Transverse colon (tissue), 4 donors: Measurements from ENCODE around the gene ANKRD23. TPM values are rescaled to one million over a fixed set of nuclear protein-coding genes. Genes with fewer than 3 reads are reported as not detected.

Experiments used
- DNase-seq: peaks from one replicate; pipeline ENCODE4 v3.0.0-alpha.2; 2019
- H3K27ac ChIP-seq, 4 donors: fragments of 200-600 bp; sonication (generic); 2 replicates each; pipeline ENCODE4 v1.5.1; 2016 to 2018; ENCODE audit warnings: inconsistent platforms in 4 of 4
- H3K27me3 ChIP-seq: fragments of 200-600 bp; sonication (generic); 2 replicates; pipeline ENCODE4 v1.5.1; 2017; ENCODE audit warnings: inconsistent platforms
- H3K36me3 ChIP-seq, 4 donors: fragments of 200-600 bp; sonication (generic); 2 replicates each; pipeline ENCODE4 v1.5.1; 2017 to 2019; ENCODE audit warnings: inconsistent platforms in 4 of 4
- H3K4me1 ChIP-seq, 4 donors: fragments of 200-600 bp; sonication (generic); 2 replicates each; pipeline ENCODE4 v1.5.1; 2017 to 2020; ENCODE audit warnings: inconsistent platforms in 4 of 4
- H3K4me3 ChIP-seq, 4 donors: fragments of 200-600 bp; sonication (generic); 1 replicate in 1 of 4; 2 replicates in 3 of 4; pipeline versions ENCODE4 v1.5.1 to v1.6.1; 2017 to 2019; ENCODE audit warnings: inconsistent platforms in 4 of 4
- H3K9me3 ChIP-seq, 2 donors: fragments of 200-600 bp; sonication (generic); 2 replicates each; pipeline ENCODE4 v1.5.1; 2017 to 2019; ENCODE audit warnings: inconsistent platforms in 2 of 2
- EP300 ChIP-seq: sonication (generic); formaldehyde crosslinking; IDR thresholded peaks from one replicate; pipeline ENCODE4 v1.6.1; 2017; ENCODE audit warnings: antibody characterized with exemption, low read depth
- POLR2A ChIP-seq: fragments of 450-650 bp; IDR thresholded peaks from one replicate; pipeline ENCODE4 v1.6.1; 2016; ENCODE audit warnings: antibody characterized with exemption, mild to moderate bottlenecking, moderate library complexity
- POLR2AphosphoS5 ChIP-seq, 3 donors: sonication (generic); formaldehyde crosslinking; IDR thresholded peaks; one replicate each; pipeline ENCODE4 v1.6.1; 2016; ENCODE audit warnings: antibody characterized with exemption in 3 of 3
- WGBS, 2 donors: methylation state at CpG; one replicate each; pipeline ENCODE4 v1.1.5; 2018; ENCODE audit warnings: low coverage in 1 of 2; 5-methylcytosine and 5-hydroxymethylcytosine counted together
- in situ Hi-C, 4 donors: fragments of 200-750 bp; cut with MboI; loops; one replicate each; pipeline versions ENCODE4 v1.15.0 to v1.15.1; 2017; ENCODE audit warnings: low sequenced_read_pairs in 3 of 4, low pct_ligation_motif_present in 1 of 4, low pct_unique_long_range_greater_than_20kb in 1 of 4
- intact Hi-C: fragments of 100-400 bp; cut with DNase I; formaldehyde crosslinking; loops from one replicate; pipeline ENCODE4 v1.15.1; 2023; ENCODE audit warnings: low total_unique reads
- total RNA-seq, 4 donors: library from RNA; depleted of rRNA; stranded (reverse); fragments of >200 nt; gene quantifications; one replicate each; pipeline ENCODE4 v1.1.0, GENCODE V29; 2016
- TF ChIP-seq, protein P1 (sequence below), 5 experiments: fragments of 200-600 bp in 3 of 5; fragments of 450-650 bp in 2 of 5; sonication (generic) in 3 of 5; IDR thresholded peaks; 1 replicate in 2 of 5; 2 replicates in 3 of 5; pipeline ENCODE4 v1.5.1; 2016 to 2017; ENCODE audit warnings: antibody characterized with exemption in 5 of 5, inconsistent platforms in 3 of 5, mild to moderate bottlenecking in 2 of 5, moderate library complexity in 1 of 5

The ANKRD23 gene
- total RNA-seq, 4 donors from 2014 or later: 4.1 to 22.7 (median 7.0) TPM

DNA sequence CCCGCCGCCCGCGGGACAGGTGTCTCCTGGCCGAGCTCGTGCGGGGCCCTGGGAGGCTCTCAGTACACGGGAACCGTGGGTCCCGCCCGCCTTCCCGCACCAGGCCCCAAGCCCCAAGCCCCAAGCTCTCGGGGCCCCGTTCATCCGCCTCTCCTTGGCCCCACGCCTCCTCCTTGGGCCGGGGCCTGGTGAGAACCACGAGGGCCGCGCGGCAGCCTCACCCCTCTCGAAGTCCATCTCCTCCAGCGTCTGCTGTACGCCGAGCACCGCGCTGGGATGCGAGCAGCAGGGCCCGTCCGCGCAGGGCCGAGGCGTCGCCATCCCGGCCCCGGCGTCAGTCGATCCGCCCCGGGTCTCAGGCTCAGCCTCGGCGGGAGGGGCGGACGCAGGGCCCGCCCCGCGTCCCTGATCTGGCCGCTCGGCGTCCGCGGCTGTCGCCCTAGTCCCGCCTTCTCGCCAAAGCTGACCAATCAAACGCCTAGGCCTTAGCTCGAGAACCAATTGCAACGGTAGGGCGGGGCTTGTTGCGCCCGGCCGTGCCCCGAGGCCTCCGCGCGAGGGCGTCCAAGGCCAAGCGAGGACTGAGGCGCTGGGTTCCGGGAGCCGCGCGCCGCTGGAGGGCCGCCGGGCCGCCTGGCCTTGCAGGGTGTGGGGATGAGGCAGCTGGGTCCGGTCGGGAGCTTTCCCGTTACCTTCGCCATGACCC, 14.0 kb upstream of the ANKRD23 start, which contains the start of gene ANKRD39:
TSS of gene ANKRD39 (minus strand) at position 350 of the 706 bp plus-strand sequence. CDS start at position 321, 29 bp downstream.
- intact Hi-C loops (loop anchor here (2.0 kb wide), 2 partner anchors 41 to 95 kb away; partner anchors contain the start of gene CNNM3), in situ Hi-C loops (loop anchor here in 3 of 4 donors (10.0 kb wide), 1 partner anchor 97 kb away; no protein-coding TSS in a partner anchor)
- TF ChIP-seq, protein P1, sequence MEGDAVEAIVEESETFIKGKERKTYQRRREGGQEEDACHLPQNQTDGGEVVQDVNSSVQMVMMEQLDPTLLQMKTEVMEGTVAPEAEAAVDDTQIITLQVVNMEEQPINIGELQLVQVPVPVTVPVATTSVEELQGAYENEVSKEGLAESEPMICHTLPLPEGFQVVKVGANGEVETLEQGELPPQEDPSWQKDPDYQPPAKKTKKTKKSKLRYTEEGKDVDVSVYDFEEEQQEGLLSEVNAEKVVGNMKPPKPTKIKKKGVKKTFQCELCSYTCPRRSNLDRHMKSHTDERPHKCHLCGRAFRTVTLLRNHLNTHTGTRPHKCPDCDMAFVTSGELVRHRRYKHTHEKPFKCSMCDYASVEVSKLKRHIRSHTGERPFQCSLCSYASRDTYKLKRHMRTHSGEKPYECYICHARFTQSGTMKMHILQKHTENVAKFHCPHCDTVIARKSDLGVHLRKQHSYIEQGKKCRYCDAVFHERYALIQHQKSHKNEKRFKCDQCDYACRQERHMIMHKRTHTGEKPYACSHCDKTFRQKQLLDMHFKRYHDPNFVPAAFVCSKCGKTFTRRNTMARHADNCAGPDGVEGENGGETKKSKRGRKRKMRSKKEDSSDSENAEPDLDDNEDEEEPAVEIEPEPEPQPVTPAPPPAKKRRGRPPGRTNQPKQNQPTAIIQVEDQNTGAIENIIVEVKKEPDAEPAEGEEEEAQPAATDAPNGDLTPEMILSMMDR (IDR thresholded peaks at IDR 0.05): peak; percentile 55 to 95 (median 74)
- TF ChIP-seq POLR2AphosphoS5 (IDR thresholded peaks at IDR 0.05): peak; percentile 65 to 80 (median 72)
- TF ChIP-seq POLR2A: peak; percentile 80
- TF ChIP-seq EP300: no peak
- H3K4me1 ChIP-seq: peaks cover 10 to 43% (median 36%) of the 10 kb centered on the region in 4 donors
- peak within 1 kb of the TSS; percentile 59 to 69 (median 64) for H3K4me3 ChIP-seq
- no peaks in the 10 kb centered on the region for H3K9me3 ChIP-seq
- WGBS, 2 donors: 1% methylated on average over 51 of the region's 81 CpGs; no CpG with 5 or more reads in 1 of the 2 donors
- peaks cover 0 to 7% (median 0%) of the 10 kb centered on the region in 4 donors for H3K36me3 ChIP-seq
- peak; percentile 99 for DNase-seq
- H3K27me3 ChIP-seq: no peaks in the 10 kb centered on the region
- peak within 1 kb of the TSS; percentile 80 to 91 (median 90) for H3K27ac ChIP-seq

DNA sequence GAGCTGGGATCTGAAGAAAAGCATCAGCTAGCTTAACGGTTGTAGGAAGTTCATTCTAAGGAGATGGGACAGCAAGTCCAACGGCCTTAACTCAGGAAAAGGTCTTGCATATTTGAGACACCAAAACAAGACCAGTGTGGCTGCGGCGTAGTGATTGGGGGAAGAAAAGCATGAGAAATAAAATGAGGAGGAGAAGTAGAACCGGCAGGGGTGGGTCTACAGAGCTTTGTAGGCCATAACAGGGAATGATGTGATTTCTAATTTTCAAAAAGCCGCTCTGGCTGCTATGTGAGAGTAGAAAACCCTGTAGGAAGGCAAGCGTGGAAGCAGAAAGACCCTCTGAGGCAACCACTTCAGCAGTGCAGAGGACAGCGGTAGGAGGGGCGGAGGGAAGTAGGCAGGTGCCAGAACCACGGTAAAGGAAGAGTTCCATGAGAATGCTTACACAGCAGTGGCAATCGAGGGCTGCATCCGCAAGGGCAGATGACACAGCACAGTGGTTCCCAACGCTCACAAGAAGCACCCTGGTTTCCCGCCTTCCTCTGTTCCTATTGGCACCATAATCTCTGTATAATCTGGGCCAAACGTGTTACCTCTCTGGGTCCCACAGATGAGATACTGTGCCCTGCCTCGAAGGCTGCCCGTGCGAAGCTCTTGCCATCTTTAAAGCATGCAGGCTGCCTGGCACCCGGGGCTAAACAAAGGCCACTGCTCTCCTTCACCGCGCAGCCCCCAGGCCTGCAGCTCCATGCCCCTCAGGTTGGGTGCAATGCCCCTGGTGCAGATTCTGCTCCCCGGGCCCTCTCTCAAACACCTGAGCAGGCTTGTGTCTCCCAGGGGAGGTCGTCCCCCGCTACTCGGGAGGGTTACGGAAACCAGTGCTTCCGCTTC, 13.2 kb upstream of the ANKRD23 start:
- intact Hi-C loops (no loop called here), in situ Hi-C loops (loop anchor here in 3 of 4 donors (10.0 kb wide), 1 partner anchor 98 kb away; no protein-coding TSS in a partner anchor)
- Histone ChIP-seq H3K4me1 (peaks cover 10 to 41% (median 34%) of the 10 kb centered on the region in 4 donors), H3K27me3 (no peaks in the 10 kb centered on the region), H3K9me3 (no peaks in the 10 kb centered on the region), H3K27ac (peak overlapping the region; percentile 80 to 91 (median 90)), H3K36me3 (peaks cover 0 to 8% (median under 1%) of the 10 kb centered on the region in 4 donors), H3K4me3 (peak overlapping the region; percentile 59 to 69 (median 64))
- TF ChIP-seq EP300: no peak
- WGBS, 2 donors: 12 to 24% methylated on average over 6 to 27 of the region's 27 CpGs
- peak; percentile 45 for DNase-seq

DNA sequence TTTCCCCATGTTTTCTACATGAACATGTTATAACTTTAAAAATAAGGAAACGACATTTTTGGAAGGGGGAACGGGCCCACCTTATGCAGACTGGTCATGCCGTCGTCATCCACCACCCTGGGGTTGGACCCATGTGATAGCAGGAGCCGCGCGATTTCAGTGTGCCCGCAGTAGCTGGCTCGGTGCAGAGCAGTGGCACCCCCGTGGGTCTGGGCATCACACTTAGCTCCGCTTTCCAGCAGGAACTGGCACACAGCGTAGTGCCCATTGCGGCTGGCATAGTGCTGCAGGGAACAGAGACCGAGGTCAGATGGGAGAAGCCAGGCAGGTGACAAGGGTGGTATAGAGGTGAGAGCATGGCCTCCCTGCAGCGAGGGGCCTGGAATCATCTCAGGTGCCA, 9.5 kb upstream of the ANKRD23 start:
- TF ChIP-seq POLR2A (no peak), EP300 (no peak), POLR2AphosphoS5 (IDR thresholded peaks at IDR 0.05) (no peak)
- TF ChIP-seq, protein P1 (IDR thresholded peaks at IDR 0.05): no peak
- H3K4me1 ChIP-seq: peaks cover 3 to 15% (median 12%) of the 10 kb centered on the region in 4 donors
- H3K27me3 ChIP-seq: no peaks in the 10 kb centered on the region
- intact Hi-C loops: no loop called here
- H3K36me3 ChIP-seq: peaks cover 0 to 35% (median 12%) of the 10 kb centered on the region in 4 donors
- no peak for DNase-seq
- H3K4me3 ChIP-seq: no peak overlapping the region
- WGBS, 2 donors: 92% methylated on average over 12 to 15 of the region's 15 CpGs
- in situ Hi-C loops: loop anchor here (5.0 to 10.0 kb wide), 2 partner anchors 101 to 109 kb away; no protein-coding TSS in a partner anchor
- H3K27ac ChIP-seq: no peak overlapping the region
- no peaks in the 10 kb centered on the region for H3K9me3 ChIP-seq

DNA sequence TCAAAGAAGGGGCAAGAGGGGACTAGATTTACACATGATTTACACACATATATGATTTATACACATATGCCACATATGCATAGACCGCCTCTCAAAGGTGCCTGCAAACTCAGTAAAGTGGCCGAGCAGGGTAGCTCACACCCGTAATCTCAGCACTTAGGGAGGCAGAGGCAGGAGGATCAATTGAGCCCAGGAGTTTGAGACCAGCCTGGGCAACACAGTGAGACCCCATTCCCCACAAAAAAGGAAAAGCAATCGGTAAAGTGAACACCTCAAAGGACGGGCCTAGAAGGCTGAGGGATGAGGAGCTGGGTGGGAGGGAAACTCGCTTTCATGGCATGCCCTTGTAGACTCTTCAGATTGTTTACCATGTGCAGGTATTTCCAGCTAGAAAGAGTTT, 8.8 kb upstream of the ANKRD23 start:
- Histone ChIP-seq H3K9me3 (no peaks in the 10 kb centered on the region), H3K27ac (no peak overlapping the region), H3K4me1 (peaks cover 3 to 15% (median 12%) of the 10 kb centered on the region in 4 donors), H3K36me3 (peaks cover 0 to 35% (median 13%) of the 10 kb centered on the region in 4 donors), H3K4me3 (no peak overlapping the region), H3K27me3 (no peaks in the 10 kb centered on the region)
- no peak for TF ChIP-seq POLR2AphosphoS5 (IDR thresholded peaks at IDR 0.05)
- no peak for DNase-seq
- WGBS, 2 donors: 99 to 100% methylated on average over 2 to 6 of the region's 6 CpGs
- in situ Hi-C loops: loop anchor here (5.0 to 10.0 kb wide), 2 partner anchors 102 to 110 kb away; no protein-coding TSS in a partner anchor
- intact Hi-C loops: no loop called here
